D341Med (cell line): ENCODE measurements around the gene IZUMO4.

ENCODE experiments used
- DNase-seq: peaks from one replicate; pipeline ENCODE4 v3.0.0; 2012; ENCODE audit warnings: low spot score

Gene IZUMO4

GRCh38 chr19:2108251-2109016, 11.7 kb downstream of the IZUMO4 start:
- DNase-seq = no peak

GRCh38 chr19:2109046-2109864, 12.5 kb downstream of the IZUMO4 start:
- DNase-seq = no peak

- DNase-seq = no peak
These were observed 14.1 kb downstream of the IZUMO4 start for GRCh38 chr19:2110822-2111221.

GRCh38 chr19:2111425-2111824, 14.7 kb downstream of the IZUMO4 start:
- DNase-seq = no peak

GRCh38 chr19:2111886-2112285, 15.2 kb downstream of the IZUMO4 start:
- DNase-seq = no peak

GRCh38 chr19:2112516-2113320, 16.0 kb downstream of the IZUMO4 start:
- no peak for DNase-seq

- no peak for DNase-seq
These were observed 16.9 kb downstream of the IZUMO4 start for GRCh38 chr19:2113439-2114211.

GRCh38 chr19:2114218-2114617, 17.5 kb downstream of the IZUMO4 start:
- DNase-seq = no peak

GRCh38 chr19:2114821-2115220, 18.1 kb downstream of the IZUMO4 start:
- DNase-seq = no peak

- DNase-seq = no peak
These were observed 18.6 kb downstream of the IZUMO4 start for GRCh38 chr19:2115324-2115723.

GRCh38 chr19:2115911-2116426, 19.3 kb downstream of the IZUMO4 start:
- DNase-seq = no peak

GRCh38 chr19:2116507-2116906, 19.8 kb downstream of the IZUMO4 start:
- no peak for DNase-seq

GRCh38 chr19:2117215-2117960, 20.7 kb downstream of the IZUMO4 start:
- no peak for DNase-seq

- DNase-seq = no peak
These were observed 21.7 kb downstream of the IZUMO4 start for GRCh38 chr19:2118438-2118837.

GRCh38 chr19:2119921-2120785, 23.4 kb downstream of the IZUMO4 start:
- no peak for DNase-seq

- DNase-seq = no peak
These were observed 24.1 kb downstream of the IZUMO4 start for GRCh38 chr19:2120821-2121220.

- no peak for DNase-seq
These were observed 24.8 kb downstream of the IZUMO4 start for GRCh38 chr19:2121416-2122051.

GRCh38 chr19:2122251-2122650, 25.5 kb downstream of the IZUMO4 start:
- DNase-seq = no peak

- DNase-seq = no peak
These were observed 26.3 kb downstream of the IZUMO4 start for GRCh38 chr19:2122982-2123381.
